ENCODE data around the gene NOP56. TPM values are rescaled to one million over a fixed set of nuclear protein-coding genes. Genes with fewer than 3 reads are reported as not detected.
A peak's percentile ranks its signal among the peaks of the same experiment; 100 is the strongest.

Gene NOP56
- total and polyA plus RNA-seq, 2 donors (not counting 1 experiment from before 2014, with no cell fraction given): 212 to 247 TPM

DNA sequence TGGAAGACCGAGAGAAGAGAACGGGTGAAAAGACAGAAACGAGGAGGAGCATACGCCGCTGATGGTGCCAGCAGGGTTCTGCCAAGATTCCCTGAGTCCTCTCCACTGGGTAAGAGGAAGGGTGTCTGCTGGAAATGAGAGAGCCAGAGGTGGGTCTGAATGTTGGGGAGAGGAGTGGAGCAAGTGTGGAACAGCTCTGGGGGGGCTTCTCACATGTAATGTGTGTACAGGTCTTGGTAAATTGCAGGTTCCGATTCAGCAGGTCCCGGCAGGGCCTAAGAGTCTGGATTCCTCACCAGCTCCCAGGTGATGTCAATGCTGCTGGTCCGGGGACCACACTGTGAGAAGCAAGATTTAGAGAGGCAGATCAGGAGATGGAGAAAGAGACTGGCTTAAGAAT, 38.7 kb downstream of the NOP56 start:
- H3K27me3 ChIP-seq (replicated peaks in 1 of 4; ENCODE audit: control extremely low read depth in 1 of 4, control insufficient read depth in 3 of 4, insufficient read depth in 4 of 4, low read length in 3 of 4): peaks cover 0 to 59% (median 31%) of the 10 kb centered on the region in 4 experiments
- peak overlapping the region; percentile 74 for H3K27ac Mint-ChIP-seq
- H3K4me3 ChIP-seq (ENCODE audit: control extremely low read depth in 1 of 5, extremely low read depth in 1 of 5, insufficient read depth in 1 of 5, low read depth in 2 of 5, low read length in 4 of 5): no peak overlapping the region
- H3K9me3 ChIP-seq (ENCODE audit: control extremely low read depth in 1 of 3, control insufficient read depth in 2 of 3, insufficient read depth in 1 of 3, low read length in 2 of 3): peaks cover 0 to 15% (median 0%) of the 10 kb centered on the region in 3 donors
- H3K36me3 ChIP-seq (replicated peaks in 1 of 2; ENCODE audit: control extremely low read depth in 1 of 2, control insufficient read depth in 1 of 2, extremely low read depth in 1 of 2, insufficient read depth in 2 of 2, low read length in 1 of 2): no peaks in the 10 kb centered on the region
- H3K4me1 ChIP-seq (ENCODE audit: control insufficient read depth in 2 of 2, insufficient read depth in 2 of 2, low read length in 2 of 2): peaks cover 14 to 19% of the 10 kb centered on the region in 2 donors
- H4K20me1 ChIP-seq (ENCODE audit: control insufficient read depth, insufficient read depth, low read length, poor library complexity, severe bottlenecking): no peaks in the 10 kb centered on the region
- H3K9me3 Mint-ChIP-seq (ENCODE audit: insufficient read depth): no peaks in the 10 kb centered on the region
- ATAC-seq (ENCODE audit: low read depth) (no peak), DNase-seq (no peak)
- H3K4me3 Mint-ChIP-seq: peak overlapping the region; percentile 91
- H3K4me1 Mint-ChIP-seq: peaks cover 22% of the 10 kb centered on the region
- H3K27me3 Mint-ChIP-seq: peaks cover 70% of the 10 kb centered on the region
- H3K9ac ChIP-seq (ENCODE audit: low read length): no peak overlapping the region
- ChIA-PET POLR2A (no interaction called here), CTCF (no interaction called here)
- TF ChIP-seq CTCF (IDR thresholded peaks at IDR 0.05): no peak
- TF ChIP-seq EZH2 (IDR thresholded peaks at IDR 0.05; ENCODE audit: borderline replicate concordance, insufficient read depth, low read depth, low read length, poor library complexity, severe bottlenecking): no peak
- intact Hi-C loops (cut with micrococcal nuclease): no loop called here
- 93% methylated on average over 4 of the region's 8 CpGs for WGBS (ENCODE audit: insufficient coverage)
- no peak overlapping the region for H2AFZ ChIP-seq (ENCODE audit: insufficient read depth, low read depth, low read length, poor library complexity, severe bottlenecking)
- H3K4me2 ChIP-seq (replicated peaks; ENCODE audit: low read depth, low read length, poor library complexity, severe bottlenecking): no peak overlapping the region
- H3K79me2 ChIP-seq (ENCODE audit: control insufficient read depth, insufficient read depth, low read length): no peaks in the 10 kb centered on the region
- H3K27ac ChIP-seq (ENCODE audit: low read length in 2 of 2): no peak overlapping the region

GRCh38 chr20:2691663-2692035, 39.2 kb downstream of the NOP56 start:
- TF ChIP-seq EZH2 (IDR thresholded peaks at IDR 0.05; ENCODE audit: borderline replicate concordance, insufficient read depth, low read depth, low read length, poor library complexity, severe bottlenecking): no peak
- TF ChIP-seq CTCF (IDR thresholded peaks at IDR 0.05): no peak
- POLR2A ChIA-PET: no interaction called here
- H3K4me1 Mint-ChIP-seq: peaks cover 22% of the 10 kb centered on the region
- Histone ChIP-seq H3K4me3 (ENCODE audit: control extremely low read depth in 1 of 5, extremely low read depth in 1 of 5, insufficient read depth in 1 of 5, low read depth in 2 of 5, low read length in 4 of 5) (peak overlapping the region in 3 of 5 experiments; percentile 37 to 49 (median 44)), H3K36me3 (replicated peaks in 1 of 2; ENCODE audit: control extremely low read depth in 1 of 2, control insufficient read depth in 1 of 2, extremely low read depth in 1 of 2, insufficient read depth in 2 of 2, low read length in 1 of 2) (no peaks in the 10 kb centered on the region), H3K4me1 (ENCODE audit: control insufficient read depth in 2 of 2, insufficient read depth in 2 of 2, low read length in 2 of 2) (peaks cover 14 to 19% of the 10 kb centered on the region in 2 donors), H3K9ac (ENCODE audit: low read length) (peak overlapping the region; percentile 41), H4K20me1 (ENCODE audit: control insufficient read depth, insufficient read depth, low read length, poor library complexity, severe bottlenecking) (no peaks in the 10 kb centered on the region), H3K79me2 (ENCODE audit: control insufficient read depth, insufficient read depth, low read length) (no peaks in the 10 kb centered on the region), H3K27ac (ENCODE audit: low read length in 2 of 2) (no peak overlapping the region), H3K27me3 (replicated peaks in 1 of 4; ENCODE audit: control extremely low read depth in 1 of 4, control insufficient read depth in 3 of 4, insufficient read depth in 4 of 4, low read length in 3 of 4) (peaks cover 0 to 60% (median 32%) of the 10 kb centered on the region in 4 experiments), H2AFZ (ENCODE audit: insufficient read depth, low read depth, low read length, poor library complexity, severe bottlenecking) (peak overlapping the region; percentile 69), H3K4me2 (replicated peaks; ENCODE audit: low read depth, low read length, poor library complexity, severe bottlenecking) (peak overlapping the region; percentile 87), H3K9me3 (ENCODE audit: control extremely low read depth in 1 of 3, control insufficient read depth in 2 of 3, insufficient read depth in 1 of 3, low read length in 2 of 3) (peaks cover 0 to 15% (median 0%) of the 10 kb centered on the region in 3 donors)
- peak overlapping the region; percentile 91 for H3K4me3 Mint-ChIP-seq
- ATAC-seq (ENCODE audit: low read depth) (no peak), DNase-seq (peak; percentile 19)
- no peaks in the 10 kb centered on the region for H3K9me3 Mint-ChIP-seq (ENCODE audit: insufficient read depth)
- intact Hi-C loops (cut with micrococcal nuclease): loop anchor here (2.0 kb wide), 1 partner anchor 41 kb away; no protein-coding TSS in a partner anchor
- peaks cover 69% of the 10 kb centered on the region for H3K27me3 Mint-ChIP-seq
- CTCF ChIA-PET: interaction anchor here (1.1 kb wide), 1 partner anchor 39 kb away, joined by 4 read pairs; the partner anchor contains the start of gene NOP56
- peak overlapping the region; percentile 74 for H3K27ac Mint-ChIP-seq
- WGBS (ENCODE audit: insufficient coverage): 86% methylated on average over 10 of the region's 10 CpGs

Data from B cell (primary cell).